ENCODE data around the gene LAMB4.
A peak's percentile ranks its signal among the peaks of the same experiment; 100 is the strongest.
"Not testable (repeated sequence)": the region's sequence is repeated elsewhere in the genome, so short reads cannot be mapped to it uniquely, and the experiment has no call there.

Gene LAMB4

GRCh38 chr7:108045154-108045553 lies 85.0 kb downstream of the LAMB4 start:
- peak; percentile 34 for DNase-seq (ENCODE audit: low read depth)

DNA sequence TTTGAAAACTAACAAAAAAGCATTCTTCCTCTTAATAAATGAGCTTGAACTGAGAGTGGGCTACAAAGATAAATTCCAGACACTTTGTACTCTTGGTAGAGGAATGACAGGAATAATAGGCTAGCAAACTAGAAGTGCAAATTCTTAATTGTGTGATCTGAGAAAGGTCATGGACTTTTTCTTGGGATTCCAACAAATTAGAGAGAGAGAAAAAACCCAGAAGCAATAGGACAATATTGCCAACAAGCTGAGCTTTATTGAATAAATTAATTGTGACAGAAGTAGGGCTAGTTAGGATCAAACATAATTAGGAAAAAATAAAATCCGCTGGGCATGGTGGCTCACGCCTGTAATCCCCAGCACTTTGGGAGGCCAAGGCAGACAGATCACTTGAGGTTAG lies 85.8 kb downstream of the LAMB4 start:
- no peak for DNase-seq (ENCODE audit: low read depth)

DNA sequence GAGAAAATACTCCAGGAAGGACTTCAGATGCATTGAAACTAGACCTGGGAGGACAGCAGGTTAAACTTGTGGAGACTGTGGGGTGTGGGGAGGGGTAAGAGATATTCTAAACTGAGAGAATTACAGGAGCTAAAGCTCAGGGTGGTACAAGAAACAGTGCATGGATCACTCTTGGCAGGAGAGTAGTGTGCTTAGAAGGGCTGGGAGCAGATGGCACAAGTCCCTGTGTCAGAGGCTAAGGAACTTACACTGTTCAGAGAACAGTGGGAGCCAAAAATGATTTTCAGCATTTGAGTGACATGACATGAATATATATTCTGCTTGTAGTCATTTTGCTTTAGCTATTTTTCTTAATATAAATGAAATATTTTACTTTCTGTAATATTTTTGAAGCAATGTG lies 91.2 kb downstream of the LAMB4 start:
- DNase-seq (ENCODE audit: low read depth), result no peak

DNA sequence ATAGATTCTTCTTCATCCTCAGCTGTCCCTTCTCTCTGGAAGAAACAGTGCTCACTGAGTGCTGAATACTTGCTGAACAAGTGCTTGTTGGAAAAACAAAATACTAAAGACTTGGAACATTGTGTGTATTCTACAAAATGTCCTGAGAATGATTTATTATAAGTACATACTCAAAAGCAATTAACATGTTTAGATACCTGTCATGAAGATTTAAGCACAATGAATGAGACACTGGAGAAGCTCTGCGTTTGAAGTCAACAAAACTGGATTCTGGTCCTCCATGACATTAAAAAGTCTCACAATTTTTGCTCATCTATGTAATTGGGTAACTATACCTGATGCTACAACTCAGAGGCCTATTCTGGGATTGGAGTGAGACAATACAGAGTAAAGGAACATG lies 92.4 kb downstream of the LAMB4 start:
- no peak for DNase-seq (ENCODE audit: low read depth)

DNA sequence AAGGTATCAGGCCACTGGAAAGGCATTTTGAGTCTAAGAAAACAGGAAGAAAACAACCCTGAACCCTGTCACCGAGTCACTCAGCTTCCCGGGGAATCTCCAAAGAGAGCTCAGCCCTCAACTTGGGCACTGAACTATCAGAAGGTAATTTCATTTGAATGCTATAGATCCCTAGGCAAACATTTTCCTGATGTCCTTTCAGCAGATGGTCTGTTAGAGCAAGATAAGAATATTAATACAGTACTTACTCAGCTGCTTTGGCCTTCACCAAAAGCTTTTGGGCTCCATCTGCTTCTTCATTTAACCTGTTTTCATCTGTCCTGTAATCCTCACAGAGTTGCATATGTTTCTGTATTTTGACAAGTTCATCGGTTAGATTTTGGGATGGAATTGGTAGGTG lies 93.0 kb downstream of the LAMB4 start:
- DNase-seq (ENCODE audit: low read depth), result no peak

- DNase-seq (ENCODE audit: low read depth), result no peak
Observed at GRCh38 chr7:108034586-108034985, 95.6 kb downstream of the LAMB4 start.

- no peak for DNase-seq (ENCODE audit: low read depth)
Observed at GRCh38 chr7:108033776-108034497, 96.2 kb downstream of the LAMB4 start.

DNA sequence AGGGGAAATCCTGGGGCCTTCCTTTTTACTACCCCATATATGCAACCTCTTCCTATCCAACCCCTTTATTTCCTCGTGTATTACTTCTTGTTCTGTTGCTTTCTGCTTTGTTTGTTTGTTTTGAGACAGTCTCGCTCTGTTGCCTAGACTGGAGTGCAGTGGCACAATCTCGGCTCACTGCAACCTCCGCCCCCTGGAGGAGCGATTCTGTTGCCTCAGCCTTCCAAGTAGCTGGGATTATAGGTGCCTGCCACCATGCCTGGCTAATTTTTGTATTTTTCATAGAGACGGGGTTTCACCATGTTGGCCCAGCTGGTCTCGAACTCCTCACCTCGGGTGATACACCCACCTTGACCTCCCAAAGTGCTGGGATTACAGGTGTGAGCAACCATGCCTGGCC lies 96.9 kb downstream of the LAMB4 start:
- not testable (repeated sequence) for DNase-seq (ENCODE audit: low read depth)

DNA sequence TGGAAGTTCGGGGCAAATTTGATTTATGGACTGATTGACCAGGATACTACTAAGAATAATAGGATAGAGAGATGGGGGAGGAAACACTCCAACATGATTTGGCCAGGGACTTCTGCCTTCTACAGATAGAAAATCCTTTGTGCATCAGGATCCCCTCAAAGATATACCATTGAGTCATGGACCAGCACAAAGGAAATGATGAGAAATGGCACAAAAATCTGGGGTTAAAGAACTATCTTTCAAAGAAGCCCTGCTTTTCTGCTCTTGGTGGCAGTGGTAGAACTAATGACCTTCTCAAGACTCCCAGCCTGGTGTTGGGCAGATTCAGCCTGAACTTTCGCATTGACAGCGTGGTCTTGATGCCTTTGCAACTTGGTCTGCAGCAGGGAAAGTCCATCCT lies 99.6 kb downstream of the LAMB4 start:
- no peak for DNase-seq (ENCODE audit: low read depth)

DNA sequence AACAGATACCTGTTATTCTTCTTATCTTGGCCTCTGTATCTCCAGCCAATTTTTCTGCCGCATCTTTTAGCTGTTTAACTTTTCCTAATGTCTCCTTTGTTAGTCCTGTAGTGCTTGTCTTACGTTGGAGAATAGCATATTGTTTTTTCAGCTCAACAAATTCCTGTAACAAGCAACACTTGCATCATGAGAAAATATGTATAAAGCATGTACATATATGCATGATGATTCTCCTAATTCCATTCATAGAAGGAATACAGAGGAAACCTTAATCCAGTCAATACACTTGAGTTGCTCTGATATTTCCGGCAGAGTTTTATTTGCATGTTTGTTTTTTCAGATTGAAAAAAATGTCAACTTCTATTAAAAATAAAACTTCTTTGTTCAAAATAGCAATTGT lies 101.1 kb downstream of the LAMB4 start:
- no peak for DNase-seq (ENCODE audit: low read depth)

GRCh38 chr7:108028111-108028510 lies 102.0 kb downstream of the LAMB4 start:
- no peak for DNase-seq (ENCODE audit: low read depth)

- no peak for DNase-seq (ENCODE audit: low read depth)
Observed at GRCh38 chr7:108027239-108027638, 102.9 kb downstream of the LAMB4 start.

DNA sequence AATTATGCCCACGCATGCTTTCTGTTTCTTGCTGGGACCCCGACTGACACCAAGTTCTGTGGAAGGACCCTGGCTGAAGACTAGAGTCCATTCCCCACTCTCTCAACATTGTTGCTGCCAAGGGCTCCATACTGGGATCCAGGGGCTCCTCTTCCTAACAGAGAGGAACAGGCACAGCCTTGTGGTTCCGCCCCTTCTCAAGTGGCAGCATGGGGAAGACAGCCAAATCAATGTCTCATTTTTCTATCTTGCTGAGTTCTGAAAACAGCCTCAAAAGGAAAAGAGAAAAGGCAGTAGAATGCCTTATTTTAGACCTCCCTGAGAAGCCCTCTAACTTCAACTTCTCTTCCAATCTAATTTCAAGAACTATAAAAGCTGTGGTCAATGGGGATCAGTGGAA lies 103.5 kb downstream of the LAMB4 start:
- no peak for DNase-seq (ENCODE audit: low read depth)

GRCh38 chr7:108026116-108026515 lies 104.0 kb downstream of the LAMB4 start:
- DNase-seq (ENCODE audit: low read depth), result no peak

- DNase-seq (ENCODE audit: low read depth), result no peak
Observed at GRCh38 chr7:108024538-108024937, 105.6 kb downstream of the LAMB4 start.

DNA sequence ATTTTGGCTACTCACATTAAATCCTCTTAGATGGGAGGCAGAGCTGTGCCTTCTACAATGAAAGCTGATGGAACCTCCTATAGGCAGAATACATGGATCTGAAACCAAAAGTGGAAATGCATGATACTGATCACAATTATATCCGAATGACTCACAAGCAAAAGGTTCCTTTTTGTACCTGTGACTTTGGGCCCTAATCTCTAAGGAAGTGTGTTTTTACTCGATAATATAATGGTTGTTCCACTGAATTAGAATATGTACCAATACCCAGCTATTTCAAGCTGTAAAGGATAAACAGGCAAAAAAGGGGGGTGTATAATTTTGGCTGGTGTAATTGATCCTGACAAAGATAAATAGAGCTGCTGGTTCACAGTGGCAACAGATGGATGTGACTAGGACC lies 109.6 kb downstream of the LAMB4 start:
- DNase-seq (ENCODE audit: low read depth), result no peak

DNA sequence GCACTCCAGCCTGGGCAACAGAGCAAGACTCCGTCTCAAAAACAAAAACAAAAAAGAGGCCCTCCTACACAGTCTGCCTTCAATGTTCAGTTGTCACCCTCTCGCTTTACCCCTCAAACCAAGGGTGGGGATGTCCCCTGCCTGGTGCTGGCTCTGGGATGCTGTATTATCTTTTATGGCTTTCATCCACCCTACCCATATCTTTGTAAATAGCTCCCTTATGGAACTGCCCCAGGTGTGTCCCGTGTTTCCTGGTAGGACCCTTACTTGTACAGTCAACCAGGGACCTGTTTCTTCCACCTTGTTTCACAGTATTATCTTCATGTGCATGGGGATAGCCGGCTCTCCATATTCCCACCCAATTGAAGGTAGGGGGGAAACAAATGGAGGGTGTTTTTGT lies 111.5 kb downstream of the LAMB4 start:
- no peak for DNase-seq (ENCODE audit: low read depth)

DNA sequence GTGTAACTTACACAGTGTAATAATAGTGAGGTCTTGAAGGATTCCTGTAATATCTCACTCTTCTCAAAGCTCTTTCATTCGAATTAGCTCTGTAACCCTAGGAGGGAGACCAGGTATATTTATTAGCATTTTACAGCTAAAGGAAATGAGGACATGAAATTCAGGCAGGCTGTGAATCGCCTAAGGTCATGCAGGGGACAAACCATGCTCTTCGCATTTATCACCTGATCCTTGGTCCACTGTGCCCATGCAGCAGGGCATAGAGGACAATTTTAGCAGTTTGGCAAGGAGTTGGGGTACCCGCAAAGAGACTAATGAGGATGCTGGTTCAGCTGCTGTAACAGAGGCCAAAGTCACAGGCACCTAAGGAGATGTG lies 112.4 kb downstream of the LAMB4 start:
- no peak for DNase-seq (ENCODE audit: low read depth)

DNA sequence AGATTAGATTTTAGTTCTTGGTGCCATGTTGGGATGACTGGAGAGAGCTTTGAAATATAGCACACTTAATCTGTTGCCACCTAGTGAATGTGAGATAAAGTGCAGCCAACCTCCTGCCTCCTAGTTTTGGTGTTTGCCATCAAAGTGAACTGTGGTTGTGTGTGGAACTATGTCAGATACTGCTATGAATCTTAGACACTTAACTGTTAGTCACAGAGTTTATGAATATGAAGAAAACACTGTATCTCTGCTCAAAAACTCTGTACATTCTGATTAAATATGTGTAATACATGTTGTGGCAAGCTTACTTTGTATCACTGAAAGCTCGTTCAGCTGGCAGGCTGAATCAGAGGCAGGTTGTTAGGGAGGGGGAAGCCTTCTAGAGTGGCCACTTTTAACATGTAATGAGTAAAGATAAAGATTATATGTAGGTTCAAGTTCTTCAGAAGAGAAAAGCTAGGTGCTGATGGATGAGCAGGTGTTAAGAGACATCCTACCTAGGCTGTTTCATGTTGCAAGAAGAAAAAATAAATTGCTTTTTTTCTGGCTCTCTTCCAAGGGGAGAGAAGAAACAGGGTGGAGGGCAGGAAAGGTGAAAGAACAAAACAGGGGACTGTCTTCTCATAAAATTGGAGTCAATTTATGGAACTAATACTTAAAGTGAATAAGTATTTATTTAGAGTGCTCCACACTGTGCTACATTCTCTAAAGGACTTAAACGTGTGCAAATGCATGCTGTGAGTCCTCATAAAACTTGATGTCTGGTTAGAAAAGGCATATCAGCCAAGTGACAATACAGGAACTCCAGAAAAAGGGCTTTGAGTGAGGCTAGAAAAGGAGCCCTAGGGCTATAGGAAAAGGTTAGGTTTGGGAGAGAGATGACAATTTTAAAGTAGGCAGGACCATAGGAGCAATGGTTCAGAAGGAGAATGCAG lies 113.1 kb downstream of the LAMB4 start:
- DNase-seq (ENCODE audit: low read depth), result no peak

- DNase-seq (ENCODE audit: low read depth), result no peak
Observed at GRCh38 chr7:108015740-108016139, 114.4 kb downstream of the LAMB4 start.

GRCh38 chr7:108014747-108015682 lies 115.1 kb downstream of the LAMB4 start:
- no peak for DNase-seq (ENCODE audit: low read depth)

GRCh38 chr7:108014215-108014614 lies 115.9 kb downstream of the LAMB4 start:
- no peak for DNase-seq (ENCODE audit: low read depth)

Measured in GM04503 (cell line).